AG04450 (cell line): ENCODE measurements around the gene FHIT. TPM values are rescaled to one million over a fixed set of nuclear protein-coding genes. Genes with fewer than 3 reads are reported as not detected.
"Not testable (repeated sequence)": the region's sequence is repeated elsewhere in the genome, so short reads cannot be mapped to it uniquely, and the experiment has no call there.

Experiments
- CTCF ChIA-PET: fragments of 300-600, 350-600 bp; formaldehyde crosslinking; extraction: SDS; loops from one replicate; lab custom pipeline; 2022; ENCODE audit warnings: antibody characterized with exemption, inconsistent platforms; lab: Charles Lee
- POLR2A ChIA-PET: fragments of 350-600 bp; formaldehyde crosslinking; extraction: SDS; loops from one replicate; lab custom pipeline; 2021; ENCODE audit warnings: antibody characterized with exemption, inconsistent platforms; lab: Yijun Ruan, JAX
- DNase-seq: peaks from one replicate; pipeline ENCODE4 v3.0.0-alpha.2; 2011; ENCODE audit warnings: low read depth, low spot score
- H3K27ac ChIP-seq: one replicate; pipeline ENCODE4 v1.5.1; 2012; ENCODE audit warnings: low read depth, low read length, control low read depth
- H3K27me3 ChIP-seq: one replicate; pipeline ENCODE4 v1.6.0; 2012; ENCODE audit warnings: low read length; ENCODE audit not compliant: control insufficient read depth, insufficient read depth
- H3K4me3 ChIP-seq: 2 replicates; pipeline ENCODE4 v1.5.1; 2011; ENCODE audit warnings: mild to moderate bottlenecking, low read depth, low read length, control low read depth
- H3K9me3 ChIP-seq: 2 replicates; pipeline ENCODE4 v1.5.1; 2012; ENCODE audit warnings: low read length; ENCODE audit not compliant: control insufficient read depth, insufficient read depth
- polyA plus RNA-seq: library from polyadenylated mRNA; depleted of rRNA; stranded (reverse); fragments of >200 nt; gene quantifications from 2 replicates; pipeline ENCODE4 v1.2.3, GENCODE V29; 2011
- TF ChIP-seq, protein P1 (sequence below): IDR thresholded peaks from 2 replicates; pipeline ENCODE4 v1.5.1; 2011; ENCODE audit warnings: low read depth, low read length, control low read depth, inconsistent platforms

FHIT gene
- polyA plus RNA-seq, 1 experiment = 0.17 TPM

DNA sequence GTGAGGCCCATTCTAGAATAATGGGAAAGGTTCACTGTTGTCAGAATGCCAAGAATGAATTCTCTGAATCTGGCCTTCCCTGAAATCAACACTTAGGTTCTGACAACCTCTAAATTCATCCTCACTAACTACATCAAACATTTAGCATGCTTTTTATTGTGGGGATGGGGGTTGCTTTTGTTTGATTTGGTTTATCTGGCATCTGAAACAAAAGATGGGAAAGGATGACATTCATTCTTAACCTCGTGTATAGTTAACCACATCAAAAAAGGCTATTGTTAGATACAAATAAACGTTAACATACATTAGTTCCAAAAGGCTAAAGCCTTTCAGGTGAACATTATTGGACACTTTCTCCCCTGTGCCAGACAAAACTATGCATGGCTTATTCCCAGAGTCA is 357.3 kb downstream of the FHIT start:
- DNase-seq = no peak
- H3K4me3 ChIP-seq = no peak overlapping the region
- TF ChIP-seq, protein P1, sequence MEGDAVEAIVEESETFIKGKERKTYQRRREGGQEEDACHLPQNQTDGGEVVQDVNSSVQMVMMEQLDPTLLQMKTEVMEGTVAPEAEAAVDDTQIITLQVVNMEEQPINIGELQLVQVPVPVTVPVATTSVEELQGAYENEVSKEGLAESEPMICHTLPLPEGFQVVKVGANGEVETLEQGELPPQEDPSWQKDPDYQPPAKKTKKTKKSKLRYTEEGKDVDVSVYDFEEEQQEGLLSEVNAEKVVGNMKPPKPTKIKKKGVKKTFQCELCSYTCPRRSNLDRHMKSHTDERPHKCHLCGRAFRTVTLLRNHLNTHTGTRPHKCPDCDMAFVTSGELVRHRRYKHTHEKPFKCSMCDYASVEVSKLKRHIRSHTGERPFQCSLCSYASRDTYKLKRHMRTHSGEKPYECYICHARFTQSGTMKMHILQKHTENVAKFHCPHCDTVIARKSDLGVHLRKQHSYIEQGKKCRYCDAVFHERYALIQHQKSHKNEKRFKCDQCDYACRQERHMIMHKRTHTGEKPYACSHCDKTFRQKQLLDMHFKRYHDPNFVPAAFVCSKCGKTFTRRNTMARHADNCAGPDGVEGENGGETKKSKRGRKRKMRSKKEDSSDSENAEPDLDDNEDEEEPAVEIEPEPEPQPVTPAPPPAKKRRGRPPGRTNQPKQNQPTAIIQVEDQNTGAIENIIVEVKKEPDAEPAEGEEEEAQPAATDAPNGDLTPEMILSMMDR = no peak
- ChIA-PET CTCF (no interaction called here), POLR2A (no interaction called here)
- no peaks in the 10 kb centered on the region for H3K9me3 ChIP-seq
- no peaks in the 10 kb centered on the region for H3K27me3 ChIP-seq
- no peak overlapping the region for H3K27ac ChIP-seq

DNA sequence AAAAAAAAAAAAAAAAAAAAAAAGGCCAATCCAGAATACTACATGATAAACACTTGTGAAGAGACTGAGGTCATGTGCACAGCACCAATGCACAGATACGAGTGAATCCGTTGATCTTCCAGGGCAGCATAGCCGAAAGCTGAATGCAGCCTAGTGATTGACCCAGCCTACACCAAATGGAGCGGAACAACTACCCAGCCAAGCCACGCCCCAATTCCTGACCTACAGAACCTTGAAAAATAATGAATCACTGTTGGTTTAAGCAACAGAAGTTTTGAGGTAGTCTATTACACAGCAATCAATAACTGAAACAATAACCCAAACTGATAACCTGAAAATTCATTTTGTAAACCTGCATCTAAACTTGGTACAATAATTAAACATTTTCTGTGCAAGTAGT is 361.0 kb downstream of the FHIT start:
- no peaks in the 10 kb centered on the region for H3K27me3 ChIP-seq

DNA sequence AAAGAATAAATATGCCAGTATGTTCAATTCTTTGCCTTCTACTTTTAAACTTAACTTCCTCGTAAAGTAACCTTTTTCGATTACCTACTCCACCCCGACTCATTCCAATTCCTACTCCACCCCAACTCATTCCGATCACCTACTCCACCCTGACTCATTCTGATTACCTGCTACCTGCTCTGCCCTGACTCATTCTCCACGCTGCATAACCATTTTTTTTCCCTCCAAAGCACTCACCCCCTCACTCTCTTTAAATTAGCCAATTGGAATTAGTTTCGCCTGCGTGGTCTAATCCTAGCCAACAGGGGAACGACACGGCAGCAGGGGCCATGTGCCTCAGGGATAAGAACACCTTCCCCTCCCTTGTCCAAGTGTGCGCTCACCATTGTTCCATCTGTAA is 362.3 kb downstream of the FHIT start:
- POLR2A ChIA-PET, H3K27me3 ChIP-seq, H3K9me3 ChIP-seq, H3K4me3 ChIP-seq, DNase-seq, H3K27ac ChIP-seq, CTCF ChIA-PET: not testable (repeated sequence)

More for the DNA sequence above, 361.0 kb downstream of the FHIT start:
- Histone ChIP-seq H3K9me3 (no peaks in the 10 kb centered on the region), H3K4me3 (no peak overlapping the region), H3K27ac (no peak overlapping the region)
- no peak for DNase-seq
- ChIA-PET CTCF (interaction anchor here (0.6 kb wide), 1 partner anchor 1865 kb away, joined by 9 read pairs; no protein-coding TSS in a partner anchor), POLR2A (interaction anchor here (0.7 kb wide), 1 partner anchor 54 kb away, joined by 6 read pairs; no protein-coding TSS in a partner anchor)
- TF ChIP-seq, protein P1 = no peak

DNA sequence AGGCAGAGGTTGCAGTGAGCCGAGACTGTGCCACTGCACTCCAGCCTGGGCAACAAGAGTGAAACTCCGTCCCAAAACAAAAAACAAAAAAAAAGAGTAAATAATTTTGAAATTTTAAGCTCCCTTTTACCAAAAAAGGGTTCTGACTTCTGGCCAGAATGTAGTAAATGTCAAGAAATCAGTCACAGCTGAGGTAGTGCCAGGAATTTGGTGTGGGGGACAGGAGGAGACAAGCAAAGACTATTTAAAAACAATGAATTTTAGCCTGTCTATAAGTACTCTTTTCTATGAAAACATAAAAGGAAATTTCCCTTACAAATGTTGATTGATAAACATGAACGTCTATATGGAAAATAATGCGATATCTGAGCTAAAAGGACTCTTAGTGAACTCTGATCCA is 363.7 kb downstream of the FHIT start:
- CTCF ChIA-PET = interaction anchor here (1.2 kb wide), 1 partner anchor 224 kb away, joined by 3 read pairs; no protein-coding TSS in a partner anchor

DNA sequence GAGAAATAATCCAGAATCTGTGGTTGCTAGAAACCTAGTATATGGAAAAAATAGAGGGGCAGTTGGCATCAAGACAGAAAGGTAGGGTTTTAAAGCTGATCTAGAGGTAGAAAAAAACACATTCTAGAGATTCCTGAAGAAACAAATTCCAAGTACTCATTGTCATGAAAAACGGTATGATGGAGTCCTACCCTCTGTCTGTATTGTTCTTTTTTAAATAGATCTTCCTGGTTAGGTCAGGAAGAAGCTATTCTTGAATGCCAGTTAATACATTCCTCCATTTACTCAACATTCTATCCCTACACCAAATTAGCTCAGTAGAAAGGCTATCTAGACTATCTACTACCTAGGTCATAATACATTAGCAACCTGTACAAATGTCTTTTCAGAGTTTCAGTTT is 364.7 kb downstream of the FHIT start:
- Histone ChIP-seq H3K27me3 (no peaks in the 10 kb centered on the region), H3K9me3 (no peaks in the 10 kb centered on the region), H3K4me3 (no peak overlapping the region), H3K27ac (no peak overlapping the region)
- TF ChIP-seq, protein P1 = no peak
- POLR2A ChIA-PET = no interaction called here
- no peak for DNase-seq
- CTCF ChIA-PET = no interaction called here

More for the DNA sequence above, 363.7 kb downstream of the FHIT start:
- POLR2A ChIA-PET = no interaction called here
- TF ChIP-seq, protein P1 = no peak
- DNase-seq = no peak
- Histone ChIP-seq H3K9me3 (no peaks in the 10 kb centered on the region), H3K27ac (no peak overlapping the region), H3K27me3 (no peaks in the 10 kb centered on the region), H3K4me3 (no peak overlapping the region)
